K562 (cell line): ENCODE measurements around the gene ZNF616. TPM values are rescaled to one million over a fixed set of nuclear protein-coding genes. Genes with fewer than 3 reads are reported as not detected.

Experiments used
- CC2D1A ChIP-seq: fragments of 450-650 bp; IDR thresholded peaks from 2 replicates; pipeline ENCODE4 v1.6.1; 2017; ENCODE audit warnings: mild to moderate bottlenecking
- E2F8 ChIP-seq: fragments of 450-650 bp; IDR thresholded peaks from 2 replicates; pipeline ENCODE4 v1.7.1; 2018; ENCODE audit warnings: mild to moderate bottlenecking, low read depth; ENCODE audit not compliant: partially characterized antibody
- EP400 ChIP-seq: fragments of 450-650 bp; IDR thresholded peaks from 2 replicates; pipeline ENCODE4 v1.6.1; 2017; ENCODE audit warnings: antibody characterized with exemption, mild to moderate bottlenecking, moderate library complexity
- HDAC2 ChIP-seq: fragments of 450-650 bp; IDR thresholded peaks from 2 replicates; pipeline ENCODE4 v1.6.1; 2016; ENCODE audit warnings: mild to moderate bottlenecking
- MAFG ChIP-seq: fragments of 450-650 bp; conservative IDR thresholded peaks from 2 replicates; pipeline ENCODE4 v1.6.1; 2016; ENCODE audit warnings: missing genetic modification characterization, missing compliant biosample characterization
- MGA ChIP-seq: fragments of 450-650 bp; IDR thresholded peaks from 2 replicates; pipeline ENCODE4 v1.6.1; 2016; ENCODE audit warnings: mild to moderate bottlenecking, moderate library complexity
- NCOA1 ChIP-seq: fragments of 450-650 bp; IDR thresholded peaks from 2 replicates; pipeline ENCODE4 v1.6.1; 2016; ENCODE audit warnings: low read depth
- NR4A1 ChIP-seq, 2 experiments: fragments of 250-450 bp in 1 of 2; fragments of 450-650 bp in 1 of 2; sonication (Bioruptor Pico) in 1 of 2; IDR thresholded peaks; 2 replicates each; pipeline versions ENCODE4 v1.4.0 to v1.6.1; 2016 to 2020; ENCODE audit warnings: mild to moderate bottlenecking in 2 of 2, missing compliant biosample characterization in 1 of 2, missing genetic modification characterization in 1 of 2, moderate library complexity in 1 of 2
- RBM34 ChIP-seq: fragments of 200-400 bp; formaldehyde crosslinking; IDR thresholded peaks from 2 replicates; pipeline ENCODE4 v1.6.1; 2018; ENCODE audit warnings: low read length, borderline replicate concordance; ENCODE audit not compliant: insufficient read depth
- SIN3A ChIP-seq, 2 experiments: fragments of 150-350 bp in 1 of 2; IDR thresholded peaks; 2 replicates each; pipeline ENCODE4 v1.6.1; 2011 to 2016; ENCODE audit warnings: borderline replicate concordance in 2 of 2, low read depth in 2 of 2, low read length in 2 of 2, mild to moderate bottlenecking in 2 of 2, moderate library complexity in 2 of 2; ENCODE audit not compliant: control insufficient read depth in 1 of 2
- SREBF1 ChIP-seq: fragments of 150-350 bp; IDR thresholded peaks from 2 replicates; pipeline ENCODE4 v1.6.1; 2014; ENCODE audit warnings: antibody characterized with exemption, low read depth, low read length, borderline replicate concordance
- ZNF184 ChIP-seq: sonication (generic); formaldehyde crosslinking; IDR thresholded peaks from 2 replicates; pipeline ENCODE4 v1.5.0; 2020; ENCODE audit warnings: missing genetic modification reagents
- ZNF224 ChIP-seq: sonication (generic); formaldehyde crosslinking; IDR thresholded peaks from 2 replicates; pipeline ENCODE4 v1.8.0; 2022; ENCODE audit warnings: mild to moderate bottlenecking, missing genetic modification reagents
- polyA plus RNA-seq, 8 experiments: library from polyadenylated mRNA; depleted of rRNA in 4 of 8; stranded (reverse) in 5 of 8; unstranded in 3 of 8; fragments of >200 nt; fragmentation: Nextera tagmentation in 2 of 8; fragmentation: Illumina TruSeq in 1 of 8; extraction: Ambion mirVana in 2 of 8; extraction: Trizol in 1 of 8; gene quantifications; 2 replicates each; pipeline versions ENCODE4 v1.2.1 to v1.2.3, GENCODE V29; 2011 to 2014; ENCODE audit warnings: inconsistent platforms in 1 of 8, missing spikeins in 1 of 8
- total RNA-seq, 7 experiments: library from RNA; depleted of rRNA in 6 of 7; stranded (reverse); fragments of >200 nt in 6 of 7; fragmentation: Illumina TruSeq in 2 of 7; extraction: Trizol in 2 of 7; gene quantifications; 2 replicates each; pipeline versions ENCODE4 v1.2.1 to v1.2.3, GENCODE V29; 2011 to 2021; ENCODE audit warnings: low replicate concordance in 1 of 7

ZNF616 gene
- total and polyA plus RNA-seq, 9 of the 15 experiments (the other 6 are each of a cell fraction or from before 2014, with no cell fraction given), result 3.4 to 13.0 (median 6.7) TPM

GRCh38 chr19:52095172-52096014 lies 44.3 kb downstream of the ZNF616 start, which contains the start of gene ZNF841 (continued):
- peak; percentile 56 for TF ChIP-seq NCOA1
- TF ChIP-seq HDAC2, result no peak
- TF ChIP-seq ZNF224 (CRISPR knock-in tag), result no peak
- peak; percentile 68 for TF ChIP-seq E2F8
- TF ChIP-seq MGA, result peak; percentile 89
- TF ChIP-seq EP400, result peak; percentile 89
- TF ChIP-seq ZNF184 (CRISPR knock-in tag), result no peak
- no peak for TF ChIP-seq CC2D1A
- TF ChIP-seq NR4A1 (CRISPR knock-in tag; IDR thresholded peaks at IDR 0.05), result no peak
- no peak for TF ChIP-seq NR4A1 (tag; IDR thresholded peaks at IDR 0.05)
- TF ChIP-seq SREBF1, result no peak
- no peak for TF ChIP-seq RBM34
- TF ChIP-seq MAFG (tag), result no peak
- TF ChIP-seq SIN3A (IDR thresholded peaks at IDR 0.05; ENCODE audit: borderline replicate concordance in 2 of 2, control insufficient read depth in 1 of 2, low read depth in 2 of 2, low read length in 2 of 2), result peak in 1 of 2 experiments; percentile 60; a peak in 2 of 4 replicates
